Inflammatory macrophage (primary cell): ENCODE data around the gene SENP7.

ENCODE experiments used
- DNase-seq, 2 donors: peaks; one replicate each; pipeline ENCODE4 v3.0.0-alpha.2; 2020 to 2022

SENP7 gene

DNA sequence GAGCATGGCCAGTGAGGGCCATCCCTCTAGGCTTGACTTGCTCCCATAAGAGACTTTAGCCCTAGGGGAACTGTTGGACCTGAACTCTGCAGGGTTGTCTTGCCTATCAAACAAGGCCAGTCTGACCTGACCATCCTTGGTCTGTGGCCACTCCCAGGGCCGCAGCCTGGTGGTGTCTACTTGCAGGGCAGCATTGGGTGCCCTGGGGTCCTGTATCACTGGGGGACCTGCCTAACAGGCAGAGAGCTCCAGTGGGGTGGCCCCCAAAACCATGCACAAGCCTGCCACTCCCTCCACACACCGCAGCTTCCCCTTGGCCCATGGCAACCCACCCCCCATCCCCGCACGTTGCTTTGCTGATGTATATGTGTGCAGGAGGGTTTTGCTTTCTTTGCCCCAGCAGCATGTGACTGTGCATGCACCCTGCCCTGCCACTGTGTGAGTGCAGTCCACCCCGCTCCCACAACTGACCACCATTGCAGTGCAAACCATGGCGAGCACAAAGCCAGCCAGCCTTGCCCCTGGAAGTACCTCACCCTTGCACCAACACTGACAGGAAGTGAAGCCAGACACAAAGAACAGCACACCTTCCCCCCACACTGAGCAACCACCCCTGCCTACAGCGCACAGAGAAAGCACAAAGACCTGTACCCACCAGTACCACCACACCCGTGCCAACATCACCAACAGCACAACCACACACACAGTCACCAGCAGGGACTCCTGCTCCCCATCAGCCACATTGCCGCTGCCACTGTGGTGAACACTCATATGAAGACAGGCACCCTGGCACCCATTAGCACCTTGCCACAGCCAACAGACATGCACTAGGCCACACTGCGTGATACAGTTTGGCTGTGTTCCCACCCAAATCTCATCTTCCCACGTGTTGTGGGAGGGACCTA is 88.8 kb downstream of the SENP7 start:
- DNase-seq, result no peak

DNA sequence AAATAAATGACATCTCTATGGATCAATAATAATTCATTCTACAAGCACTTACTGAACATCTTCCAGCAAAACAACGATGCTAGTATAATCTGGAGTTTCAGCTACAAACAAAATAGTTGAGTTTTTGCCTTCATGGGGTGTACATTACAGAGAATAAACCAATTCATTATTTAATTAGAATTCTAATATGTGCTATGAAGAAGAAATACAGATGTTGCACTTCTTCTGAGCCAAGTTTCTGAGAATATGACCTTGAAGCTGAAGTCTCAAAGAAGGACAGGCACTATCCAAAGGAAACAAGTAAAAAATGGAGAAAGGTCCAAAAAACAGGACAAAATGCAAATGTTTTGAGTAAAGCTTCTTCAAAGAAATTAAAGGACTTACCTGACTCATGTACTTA is 94.2 kb downstream of the SENP7 start:
- no peak for DNase-seq

DNA sequence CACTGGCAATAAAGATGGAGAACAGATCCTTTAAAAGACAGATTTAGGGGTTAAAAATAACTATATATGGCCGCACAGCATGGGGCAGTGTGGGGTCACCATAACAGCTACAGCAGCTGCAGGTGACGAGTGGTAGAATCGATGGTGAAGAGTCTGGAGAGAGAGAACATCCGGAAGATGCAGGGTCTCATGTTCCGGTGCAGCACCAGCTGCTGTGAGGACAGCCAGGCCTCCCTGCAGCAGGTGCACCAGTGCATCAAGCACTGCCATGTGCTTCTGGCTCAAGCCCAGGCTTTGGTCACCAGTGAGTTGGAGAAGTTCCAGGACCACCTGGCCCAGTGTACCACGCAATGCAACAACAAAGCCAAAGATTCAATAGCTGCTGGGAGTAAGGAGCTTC is 98.9 kb downstream of the SENP7 start:
- no peak for DNase-seq

DNA sequence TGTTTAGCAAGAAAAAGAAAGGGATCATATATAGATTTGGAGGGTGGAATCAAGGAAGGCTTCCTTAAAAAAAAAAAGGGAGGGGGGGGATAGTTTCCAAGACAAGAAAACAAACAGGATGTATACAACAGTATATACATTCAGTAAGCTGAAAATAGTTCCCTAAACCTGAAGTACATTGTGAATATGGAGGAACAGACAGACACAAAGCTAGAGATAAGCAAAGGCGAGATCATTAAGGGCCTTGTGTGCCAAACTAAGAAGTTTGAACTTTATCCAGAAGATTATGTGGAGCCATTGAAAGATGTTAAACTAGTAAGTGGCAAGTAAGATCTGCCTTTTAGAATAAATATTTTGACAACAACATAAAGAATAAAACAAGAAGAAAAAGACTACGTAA is 99.4 kb downstream of the SENP7 start:
- no peak for DNase-seq

DNA sequence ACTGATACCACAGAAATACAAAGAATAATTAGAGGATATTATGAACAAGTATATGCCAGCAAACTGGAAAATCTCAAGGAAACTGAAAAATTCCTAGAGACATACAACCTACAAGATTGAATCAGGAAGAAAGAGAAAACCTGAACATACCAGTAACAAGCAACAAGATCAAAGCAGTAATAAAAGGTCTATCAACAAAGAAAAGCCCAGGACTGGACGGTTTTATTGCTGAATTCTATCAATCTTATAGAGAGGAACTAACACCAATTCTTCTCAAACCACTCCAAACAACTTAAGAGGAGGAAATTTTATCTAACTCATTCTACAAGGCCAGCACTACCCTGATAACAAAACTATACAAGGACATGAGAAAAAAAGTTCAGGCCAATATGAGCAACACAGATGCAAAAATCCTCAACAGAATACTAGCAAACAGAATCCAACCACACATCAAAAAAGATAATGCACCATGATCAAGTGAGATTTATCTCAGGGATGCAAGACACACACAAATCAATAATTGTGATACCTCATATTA is 121.5 kb downstream of the SENP7 start:
- DNase-seq, result no peak

DNA sequence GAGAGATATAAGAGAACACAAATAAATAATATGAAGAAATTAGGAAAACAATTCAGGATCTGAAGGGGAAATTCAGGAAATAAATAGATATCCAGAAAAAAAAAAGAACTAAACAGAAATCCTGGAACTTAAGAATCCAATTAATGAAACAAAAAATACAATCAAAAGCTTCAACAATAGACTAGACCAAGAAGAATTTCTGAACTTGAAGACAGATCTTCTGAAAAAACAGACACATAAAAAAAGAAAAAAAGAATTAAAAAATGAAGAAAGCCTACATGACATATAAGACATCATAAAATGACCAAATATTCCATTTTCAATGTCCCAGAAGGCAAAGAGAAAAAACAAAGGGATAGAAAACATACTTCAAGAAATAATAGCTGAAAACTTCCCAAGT is 124.3 kb downstream of the SENP7 start:
- no peak for DNase-seq

DNA sequence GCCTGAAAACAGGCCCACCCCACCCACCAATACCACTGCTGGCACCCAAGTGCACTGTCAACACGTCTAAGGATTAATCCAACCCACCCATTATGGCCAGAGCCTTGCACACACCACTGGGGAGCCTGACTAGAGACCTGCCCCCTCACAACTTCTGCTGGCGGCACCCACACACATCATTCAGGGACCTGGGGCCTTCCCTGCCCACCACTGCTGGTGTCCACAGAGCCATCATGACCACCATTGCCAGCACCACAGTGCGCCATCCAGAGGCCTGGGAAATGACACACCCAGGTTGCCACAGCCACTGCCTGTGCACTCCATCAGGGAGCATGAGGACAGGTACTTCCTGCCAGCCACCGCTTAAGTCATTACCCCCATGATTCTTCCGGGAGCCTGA is 125.7 kb downstream of the SENP7 start:
- DNase-seq, result no peak

DNA sequence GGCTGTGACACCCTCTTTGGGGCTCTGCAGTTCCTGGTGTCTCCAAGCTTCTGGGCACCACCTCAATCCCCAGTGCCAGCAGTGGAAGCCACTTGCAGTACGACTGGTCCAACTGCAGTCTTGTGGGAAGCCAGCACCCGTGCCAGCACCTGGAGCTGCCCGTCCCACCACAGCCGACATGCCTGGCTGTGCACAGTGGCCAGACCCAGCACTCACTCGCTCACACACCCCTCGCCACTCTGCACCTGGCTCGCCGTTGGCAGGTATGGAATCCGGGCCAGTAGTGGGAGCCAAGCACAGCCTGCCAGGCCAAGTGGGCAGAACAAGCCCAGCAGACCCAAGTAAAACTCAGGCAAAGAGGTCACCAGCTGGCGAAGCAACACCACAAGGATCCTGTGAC is 128.6 kb downstream of the SENP7 start:
- no peak for DNase-seq

DNA sequence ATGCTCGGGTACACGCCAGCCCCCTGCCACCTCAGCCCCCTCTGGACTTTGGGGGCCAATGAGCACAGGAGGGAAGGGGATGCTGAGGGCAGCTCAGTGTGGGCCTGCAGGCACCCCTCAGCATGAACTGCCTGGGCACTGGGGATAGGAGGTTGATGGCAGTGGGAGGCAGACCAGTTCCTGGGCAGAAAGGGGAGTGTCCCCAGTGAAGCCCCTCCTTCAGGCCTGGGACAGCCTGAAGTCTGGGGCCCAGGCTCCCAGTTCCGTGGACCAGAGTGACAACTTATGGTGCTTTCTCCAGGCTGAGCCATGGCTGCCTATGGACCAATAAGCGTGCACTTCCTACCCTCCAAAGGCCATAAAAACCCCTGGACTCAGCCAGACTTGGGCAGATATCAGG is 129.4 kb downstream of the SENP7 start:
- no peak for DNase-seq

DNA sequence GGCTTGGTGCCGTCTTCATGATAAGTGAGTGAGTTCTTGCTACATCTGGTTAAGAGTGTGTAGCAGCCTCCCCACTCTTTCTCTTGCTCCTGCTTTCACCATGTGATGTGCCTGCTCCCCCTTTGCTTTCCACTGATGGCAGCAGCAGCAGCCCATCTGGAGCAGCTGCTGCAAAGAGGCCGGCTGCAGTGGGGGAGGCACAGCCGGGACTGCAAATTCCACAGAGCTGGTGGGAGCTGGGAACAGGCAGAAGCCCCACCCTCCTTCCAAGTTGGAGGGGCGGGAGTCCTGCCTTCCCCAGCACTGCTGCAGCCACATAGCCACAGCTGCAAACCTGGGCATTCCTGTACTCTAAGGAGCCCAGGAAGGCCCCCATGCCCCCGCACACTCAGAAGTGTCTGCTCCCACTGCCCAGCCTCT is 129.8 kb downstream of the SENP7 start:
- DNase-seq, result no peak

DNA sequence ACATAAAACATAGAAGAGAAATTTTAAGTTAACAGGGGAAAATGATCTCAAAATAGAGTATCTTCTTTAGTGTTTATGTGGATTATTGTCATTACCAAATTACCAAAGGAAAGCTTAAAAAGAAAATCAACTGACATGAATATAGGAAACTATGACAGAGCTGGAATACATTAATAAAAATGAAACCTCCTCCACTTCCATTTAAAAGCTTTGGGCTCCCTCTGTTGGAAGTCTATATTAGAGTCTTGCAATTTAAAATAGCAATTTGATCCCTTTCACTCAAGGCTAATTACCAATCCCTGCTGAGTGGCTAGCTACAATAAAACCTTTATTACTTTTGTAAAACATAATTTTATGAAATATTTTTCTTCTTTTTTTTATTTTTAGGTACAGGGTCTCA is 131.2 kb downstream of the SENP7 start:
- peak; percentile 44 to 73 for DNase-seq

DNA sequence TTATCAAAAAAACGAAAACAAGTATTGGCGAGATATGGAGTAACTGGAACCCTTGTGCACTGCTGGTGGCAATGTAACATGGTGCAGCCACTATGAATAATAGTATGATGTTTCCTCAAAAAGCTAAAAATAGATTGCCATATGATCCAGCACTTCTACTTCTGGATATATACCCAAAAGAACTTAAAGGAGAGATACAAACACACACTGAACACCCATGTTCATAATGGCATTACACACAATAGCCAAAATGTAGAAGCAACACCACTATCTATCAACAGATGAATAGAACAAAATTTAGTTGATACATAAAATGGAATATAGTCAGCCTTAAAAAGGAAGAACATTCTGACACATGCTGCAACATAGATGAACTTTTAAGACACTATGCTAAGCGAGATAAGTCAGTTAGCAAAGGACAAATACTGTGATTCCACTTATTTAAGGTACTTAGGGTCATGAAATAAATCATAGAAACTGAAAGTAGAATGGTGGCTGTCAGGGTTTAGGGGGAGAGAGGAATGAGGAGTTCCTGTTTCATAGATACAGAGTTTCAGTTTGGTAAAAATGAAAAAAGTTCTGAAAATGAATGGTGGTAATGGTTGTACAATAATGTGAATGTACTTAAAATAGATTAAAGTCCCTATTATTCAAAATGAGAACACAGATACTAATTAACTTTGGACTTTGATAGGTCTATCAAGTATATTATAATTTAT is 133.2 kb downstream of the SENP7 start:
- DNase-seq, result peak; percentile 47 to 66

DNA sequence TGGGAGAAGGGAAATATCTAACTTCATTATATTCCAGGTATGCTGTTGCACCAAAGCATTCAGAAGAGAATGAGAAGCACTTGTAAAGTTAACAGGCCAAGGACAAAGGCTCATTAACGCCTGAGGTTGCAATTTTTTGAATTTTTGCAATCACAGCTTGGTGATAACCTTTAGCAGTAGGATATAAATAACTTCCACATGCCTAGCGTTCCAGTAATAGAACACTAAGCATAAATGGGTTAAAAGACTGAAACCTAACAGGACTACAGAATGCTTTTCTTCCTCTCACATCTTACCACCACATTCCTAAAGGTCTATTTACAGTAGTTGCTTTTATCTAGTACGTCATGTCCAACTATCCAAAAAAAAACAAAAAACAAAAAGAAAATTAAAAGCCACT is 135.2 kb downstream of the SENP7 start:
- DNase-seq, result no peak

DNA sequence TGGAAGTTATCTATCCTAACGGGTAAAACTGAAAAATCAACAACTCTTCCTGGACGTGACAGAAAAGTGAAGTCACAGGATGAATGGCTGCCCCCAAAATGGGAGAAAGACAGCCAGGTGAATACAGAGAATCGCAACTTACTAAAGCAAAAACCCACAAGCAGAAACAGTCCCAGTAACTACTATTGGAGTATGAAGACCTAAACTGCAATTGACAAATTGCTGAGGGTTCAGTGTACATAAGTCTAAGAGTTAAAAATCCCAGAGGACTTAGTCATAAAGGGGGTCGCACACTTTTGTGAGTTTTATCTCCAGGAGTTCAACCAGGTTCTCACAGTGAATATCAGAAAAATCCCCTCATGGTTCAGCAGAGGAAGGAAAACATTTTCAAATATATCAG is 135.8 kb downstream of the SENP7 start:
- DNase-seq, result no peak

DNA sequence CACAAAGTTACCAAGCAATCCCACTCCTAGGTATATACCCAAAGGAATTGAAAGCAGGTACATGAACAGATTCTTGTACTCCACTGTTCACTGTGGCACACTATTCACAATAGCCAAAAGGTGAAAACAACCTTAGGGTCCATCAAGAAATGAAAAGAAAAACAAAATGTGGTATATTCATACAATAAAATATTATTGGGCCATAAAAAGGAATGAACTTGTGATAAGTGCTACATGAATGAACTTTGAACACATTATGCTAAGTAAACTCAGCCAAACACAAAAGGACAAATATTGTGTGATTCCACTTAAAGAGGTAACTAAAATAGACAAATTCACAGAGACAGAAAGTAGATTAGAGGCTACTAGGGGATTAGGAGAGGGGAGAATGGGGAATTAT is 137.4 kb downstream of the SENP7 start:
- no peak for DNase-seq

DNA sequence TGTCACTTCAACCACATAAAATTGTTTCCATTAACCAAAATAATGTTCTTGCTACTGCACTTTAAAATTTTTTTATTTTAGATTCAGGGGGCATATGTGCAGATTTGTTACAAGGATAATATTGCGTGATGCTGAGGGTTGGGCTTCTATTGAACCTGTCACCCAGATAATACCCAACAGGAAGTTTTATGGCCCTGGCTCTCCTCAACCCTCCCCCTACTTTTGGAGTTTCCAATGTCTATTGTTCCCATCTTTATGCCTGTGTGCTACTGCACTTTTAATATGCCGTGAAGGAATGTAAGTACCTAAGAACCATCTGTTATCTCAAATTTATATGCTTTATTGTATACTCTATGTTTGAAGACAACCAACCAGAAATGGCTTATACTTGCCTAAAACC is 150.6 kb downstream of the SENP7 start:
- no peak for DNase-seq

DNA sequence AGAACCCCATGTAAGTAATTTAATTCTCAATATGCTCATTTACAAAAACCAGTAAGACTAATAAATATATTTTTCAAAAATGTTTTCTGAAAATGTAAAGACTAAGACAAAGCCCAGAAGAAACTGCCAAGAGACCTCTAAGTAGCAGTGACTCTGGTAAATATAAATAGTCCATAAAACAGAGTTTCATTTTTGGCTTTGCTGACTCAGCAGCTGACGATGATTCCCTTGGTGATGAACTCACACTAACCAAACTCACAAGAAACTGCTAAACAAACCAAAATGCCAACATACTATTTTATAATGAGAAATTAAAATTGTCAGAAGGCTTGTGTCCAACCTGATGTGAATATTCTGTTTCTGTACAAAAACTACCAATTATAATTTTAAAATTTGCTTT is 161.2 kb downstream of the SENP7 start:
- no peak for DNase-seq

DNA sequence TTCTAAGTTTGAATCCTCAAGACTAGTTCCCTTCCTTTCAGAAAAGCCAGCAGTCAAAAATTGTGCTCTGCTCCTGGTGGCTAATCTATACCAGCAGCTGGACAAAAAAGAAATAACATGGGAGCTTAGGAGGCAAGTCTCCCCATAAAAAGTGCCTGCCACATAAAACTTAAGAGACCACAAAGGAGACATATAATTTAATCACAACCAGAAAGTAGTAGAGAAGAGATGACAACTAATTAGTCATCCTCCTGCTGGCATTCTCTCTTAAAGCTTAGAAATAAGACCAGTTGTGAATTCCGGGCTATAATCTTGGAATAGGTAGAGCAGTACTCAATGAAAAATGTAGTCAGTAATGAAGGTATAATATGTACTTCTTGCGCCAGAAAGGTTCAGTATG is 172.4 kb downstream of the SENP7 start:
- no peak for DNase-seq

DNA sequence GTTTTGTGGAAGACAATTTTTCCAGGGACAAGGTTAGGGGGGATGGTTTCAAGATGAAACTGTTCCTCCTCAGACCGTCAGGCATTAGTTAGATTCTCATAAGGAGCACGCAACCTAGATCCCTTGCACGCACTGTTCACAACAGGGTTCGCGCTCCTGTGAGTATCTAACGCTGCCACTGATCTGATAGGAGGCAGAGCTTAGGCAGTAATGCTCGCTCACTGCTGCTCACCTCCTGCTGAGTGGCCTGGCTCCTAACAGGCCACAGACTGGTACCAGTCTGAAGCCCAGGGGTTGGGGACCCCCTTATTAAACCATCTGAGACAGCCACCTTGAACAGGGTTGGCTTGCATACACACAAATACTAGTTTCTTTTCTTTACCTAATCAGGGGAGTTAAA is 179.1 kb downstream of the SENP7 start:
- DNase-seq, result no peak

DNA sequence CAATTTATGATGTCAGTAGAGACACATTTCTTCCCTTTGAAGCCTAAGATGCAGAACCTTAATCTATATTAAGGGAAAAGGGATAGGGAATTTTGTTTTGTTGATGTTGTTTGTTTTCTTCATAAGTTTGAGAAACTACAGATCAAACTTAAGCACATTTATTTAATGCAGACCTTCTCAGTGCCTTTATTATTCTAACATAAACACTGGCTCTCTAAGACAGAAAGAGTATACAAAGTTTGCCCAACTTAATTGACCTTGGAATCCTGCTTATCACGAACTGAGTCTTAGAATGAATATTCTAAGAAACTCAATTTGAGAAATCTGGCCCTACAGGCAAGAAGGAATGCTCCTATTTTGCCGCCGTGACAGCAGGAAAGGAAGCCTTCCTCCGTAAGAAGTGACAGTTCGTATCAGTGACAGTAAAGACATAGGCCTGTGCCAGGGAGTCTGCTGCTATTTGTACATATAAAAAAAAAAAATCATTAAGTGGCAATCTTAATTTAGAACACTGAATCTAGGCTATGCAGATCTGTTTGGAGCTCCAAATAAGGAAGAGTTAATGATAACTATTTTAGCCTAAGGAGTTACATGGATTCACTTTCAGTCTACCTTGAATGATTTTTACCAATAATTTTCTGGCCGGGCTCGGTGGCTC is 183.9 kb downstream of the SENP7 start:
- DNase-seq, result no peak

DNA sequence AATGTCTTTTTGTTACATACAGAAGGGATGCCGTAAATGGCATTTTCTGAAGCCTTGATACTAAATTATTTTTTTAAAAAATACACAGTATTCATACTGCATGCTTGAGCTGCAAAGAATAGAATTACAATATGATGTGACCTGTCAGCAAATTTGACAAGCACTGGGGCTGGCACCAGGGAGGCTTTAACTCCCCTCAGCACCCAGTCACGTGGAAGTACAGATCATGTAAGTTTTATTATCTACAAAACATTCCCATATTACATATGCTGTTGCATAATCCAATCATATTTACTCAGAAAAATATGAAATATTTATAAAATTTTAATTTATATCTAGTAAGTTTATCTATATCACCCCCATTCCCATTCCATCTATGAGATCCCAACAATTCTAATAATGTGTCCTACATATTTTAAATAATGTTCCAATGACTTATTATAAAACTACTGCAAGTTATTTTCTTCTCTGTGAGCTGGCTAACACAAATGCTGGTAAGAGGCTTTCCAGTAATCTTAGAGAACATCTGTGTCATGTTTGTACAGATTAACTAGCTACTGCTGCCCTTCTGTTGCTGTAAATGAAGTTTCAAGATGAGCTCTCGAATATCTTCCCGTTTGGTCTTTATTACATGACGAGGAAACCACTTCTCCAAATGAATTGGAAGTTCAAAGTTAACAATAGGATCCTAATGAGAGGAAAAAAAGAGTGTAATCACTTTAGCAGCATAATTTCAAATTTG is 187.4 kb downstream of the SENP7 start:
- no peak for DNase-seq

DNA sequence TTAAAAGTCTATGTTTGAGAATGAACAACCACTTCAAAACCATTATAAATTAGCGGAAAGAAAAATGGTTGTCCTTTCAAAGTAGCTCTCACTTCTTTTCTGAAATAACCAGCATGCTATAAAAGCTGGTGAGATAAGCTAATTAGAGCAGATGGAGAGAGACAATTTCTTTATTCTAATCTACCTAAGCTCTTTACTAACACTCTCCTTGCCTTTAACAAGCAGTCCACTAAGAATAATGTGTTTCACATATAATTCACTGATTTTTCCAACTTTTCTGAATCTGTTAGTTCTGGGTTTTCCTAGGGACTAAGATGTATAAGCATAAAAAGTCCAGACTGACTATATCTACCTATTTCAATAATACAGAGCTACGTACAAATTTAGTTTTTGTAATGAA is 192.5 kb downstream of the SENP7 start, which contains the start of gene IMPG2:
TSS of gene IMPG2 (minus strand) at position 101 of the 400 bp plus-strand sequence. CDS start 203 bp downstream, outside the sequence.
- DNase-seq, result no peak

DNA sequence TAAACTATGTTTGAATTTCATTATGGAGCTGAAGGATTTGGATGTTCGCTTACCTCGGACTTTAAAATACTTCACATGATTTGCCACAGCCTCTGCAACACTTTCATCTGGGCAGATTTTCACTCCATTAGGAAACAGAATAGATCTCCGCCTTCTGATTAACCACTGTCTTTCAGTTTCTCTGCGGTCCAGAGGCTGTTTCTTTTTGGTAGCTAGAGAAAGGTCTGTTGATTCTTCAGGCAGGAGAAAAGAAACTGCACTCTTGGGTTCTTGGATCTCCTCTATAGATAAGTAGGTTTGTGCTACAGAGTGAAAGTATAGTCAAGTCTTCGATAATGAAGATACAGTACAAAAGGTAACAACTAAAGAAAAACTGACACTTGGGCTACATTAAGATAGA is 193.5 kb downstream of the SENP7 start:
- no peak for DNase-seq
